K562 (cell line): ENCODE results near the gene LRP4. TPM values are rescaled to one million over a fixed set of nuclear protein-coding genes. Genes with fewer than 3 reads are reported as not detected.

Source experiments
- ATAC-seq: fragments of 200-7000 bp; cut with Tn5 transposase; 3 replicates; pipeline ENCODE4 v1.9.1; 2020; ENCODE audit warnings: moderate library complexity
- BruUV-seq: library from RNA; stranded (reverse); fragments of 400-500 nt; replicated peaks from 2 replicates; lab custom pipeline; 2021; lab: Mats Ljungman, UMichigan
- CTCF ChIA-PET: fragments of 300-600 bp; formaldehyde crosslinking; extraction: SDS; loops from one replicate; lab custom pipeline; 2021; ENCODE audit warnings: low intra/inter-chr PET ratio; lab: Yijun Ruan, JAX
- POLR2A ChIA-PET: fragments of 300-600, 350-650 bp; sonication (Branson Sonifier 250); formaldehyde crosslinking; extraction: SDS; loops from one replicate; lab custom pipeline; 2021; ENCODE audit warnings: antibody characterized with exemption, inconsistent platforms; lab: Yijun Ruan, JAX
- DNase-seq, 4 experiments: peaks; one replicate each; pipeline versions ENCODE4 v3.0.0 to v3.0.0-alpha.2; 2011 to 2018; ENCODE audit warnings: low spot score in 3 of 4, mixed read lengths in 3 of 4; ENCODE audit errors: extremely low read depth in 1 of 4
- FAIRE-seq: peaks from 2 replicates; lab custom pipeline; 2011; peaks lifted over from hg19 to GRCh38; lab: Jason Lieb, UNC
- H2AFZ ChIP-seq: 2 replicates; pipeline ENCODE4 v1.6.0; 2011; ENCODE audit warnings: low read depth, low read length, control low read depth, inconsistent platforms
- H3K27ac ChIP-seq: fragments of 200-600 bp; 3 replicates; pipeline ENCODE4 v1.8.0; 2011; ENCODE audit warnings: low read depth, mild to moderate bottlenecking, control low read depth, inconsistent platforms, low read length, moderate library complexity, mixed read lengths; ENCODE audit errors: extremely low read depth
- H3K27me3 ChIP-seq, 2 experiments: fragments of 300-600 bp in 1 of 2; 2 replicates in 1 of 2; 3 replicates in 1 of 2; pipeline versions ENCODE4 v1.6.0 to v1.8.0; 2011; ENCODE audit warnings: inconsistent platforms in 2 of 2, low read length in 2 of 2, mild to moderate bottlenecking in 1 of 2, mixed read lengths in 1 of 2, moderate library complexity in 1 of 2; ENCODE audit not compliant: control insufficient read depth in 2 of 2, insufficient read depth in 2 of 2
- H3K36me3 ChIP-seq: fragments of 300-600 bp; 3 replicates; pipeline ENCODE4 v1.8.0; 2011; ENCODE audit warnings: mild to moderate bottlenecking, low read length, inconsistent platforms; ENCODE audit not compliant: control insufficient read depth, insufficient read depth
- H3K4me1 ChIP-seq, 2 experiments: fragments of 200-600 bp in 1 of 2; replicated peaks in 1 of 2; 2 replicates in 1 of 2; 3 replicates in 1 of 2; pipeline versions ENCODE4 v1.5.1 to v1.8.0; 2011; ENCODE audit warnings: inconsistent platforms in 2 of 2, low read length in 2 of 2, mild to moderate bottlenecking in 1 of 2, mixed read lengths in 1 of 2, moderate library complexity in 1 of 2; ENCODE audit not compliant: control insufficient read depth in 2 of 2, insufficient read depth in 2 of 2
- H3K4me2 ChIP-seq: 2 replicates; pipeline ENCODE4 v1.6.1; 2011; ENCODE audit warnings: low read length, control low read depth, inconsistent platforms, mixed read lengths; ENCODE audit not compliant: insufficient read depth
- H3K4me3 ChIP-seq: fragments of 200-600 bp; sonication (generic), shearing (Covaris generic); 2 replicates; pipeline ENCODE4 v1.5.1; 2016; ENCODE audit warnings: control low read depth, inconsistent platforms
- H3K79me2 ChIP-seq: fragments of 200-600 bp; 3 replicates; pipeline ENCODE4 v1.8.0; 2011; ENCODE audit warnings: low read length, inconsistent platforms; ENCODE audit not compliant: control insufficient read depth, insufficient read depth
- H3K9ac ChIP-seq, 2 experiments: 2 replicates each; pipeline versions ENCODE4 v1.6.0 to v1.6.1; 2011; ENCODE audit warnings: low read depth in 2 of 2, low read length in 2 of 2, control low read depth in 1 of 2, inconsistent platforms in 1 of 2, mild to moderate bottlenecking in 1 of 2, mixed read lengths in 1 of 2; ENCODE audit not compliant: insufficient read depth in 1 of 2
- H3K9me1 ChIP-seq: one replicate; pipeline ENCODE4 v1.6.0; 2011; ENCODE audit warnings: inconsistent platforms, mild to moderate bottlenecking, low read length, moderate library complexity; ENCODE audit not compliant: control insufficient read depth, insufficient read depth
- H3K9me3 ChIP-seq: replicated peaks from 2 replicates; pipeline ENCODE4 v1.5.1; 2011; ENCODE audit warnings: low read depth, low read length, inconsistent platforms; ENCODE audit not compliant: control insufficient read depth, insufficient read depth
- H4K20me1 ChIP-seq: replicated peaks from 2 replicates; pipeline ENCODE4 v1.6.1; 2011; ENCODE audit warnings: low read length, inconsistent platforms, mixed read lengths; ENCODE audit not compliant: control insufficient read depth, insufficient read depth
- CBFB ChIP-seq: sonication (generic); formaldehyde crosslinking; IDR thresholded peaks from 2 replicates; pipeline ENCODE4 v1.4.0; 2020; ENCODE audit warnings: mild to moderate bottlenecking, missing genetic modification reagents
- CBX8 ChIP-seq: fragments of 200-600 bp; sonication (generic); IDR thresholded peaks from 2 replicates; pipeline ENCODE4 v1.6.1; 2012; ENCODE audit warnings: borderline replicate concordance, mixed run types, low read depth, mild to moderate bottlenecking, moderate library complexity, mixed read lengths, low read length, control low read depth, inconsistent platforms; ENCODE audit not compliant: poor library complexity, severe bottlenecking; ENCODE audit errors: extremely low read depth
- CHD1 ChIP-seq: fragments of 200-600 bp; sonication (generic); IDR thresholded peaks from one replicate; pipeline ENCODE4 v1.6.1; 2012; ENCODE audit warnings: mild to moderate bottlenecking, moderate library complexity, low read length, inconsistent platforms
- ETS2 ChIP-seq: IDR thresholded peaks from 2 replicates; pipeline ENCODE4 v1.6.1; 2016; ENCODE audit warnings: borderline replicate concordance, missing genetic modification characterization, mild to moderate bottlenecking, moderate library complexity, missing compliant biosample characterization; ENCODE audit not compliant: poor library complexity, severe bottlenecking
- EWSR1 ChIP-seq: fragments of 450-650 bp; IDR thresholded peaks from 2 replicates; pipeline ENCODE4 v1.6.1; 2018; ENCODE audit warnings: borderline replicate concordance, mild to moderate bottlenecking, low read depth, moderate library complexity; ENCODE audit not compliant: partially characterized antibody
- GTF2A2 ChIP-seq: IDR thresholded peaks from 2 replicates; pipeline ENCODE4 v1.6.1; 2016; ENCODE audit warnings: mild to moderate bottlenecking, missing genetic modification characterization, missing compliant biosample characterization
- HCFC1 ChIP-seq: IDR thresholded peaks from 2 replicates; pipeline ENCODE4 v1.6.1; 2012; ENCODE audit warnings: low read depth, low read length, improper control_type of control experiment
- KDM4B ChIP-seq, 2 experiments: fragments of 450-650 bp in 1 of 2; sonication (generic) in 1 of 2; IDR thresholded peaks; 2 replicates each; pipeline ENCODE4 v1.6.1; 2016 to 2017; ENCODE audit warnings: borderline replicate concordance in 2 of 2, antibody characterized with exemption in 1 of 2, low read depth in 1 of 2, mild to moderate bottlenecking in 1 of 2
- MTF1 ChIP-seq: fragments of 250-450 bp; sonication (Bioruptor Pico); IDR thresholded peaks from 2 replicates; pipeline ENCODE4 v1.9.0; 2021; ENCODE audit warnings: moderate library complexity, mild to moderate bottlenecking, inconsistent platforms, borderline replicate concordance
- POLR3G ChIP-seq: IDR thresholded peaks from 2 replicates; pipeline ENCODE4 v1.6.1; 2011; ENCODE audit not compliant: insufficient read length, insufficient replicate concordance; ENCODE audit errors: extremely low read depth
- RBM15 ChIP-seq: fragments of 200-400 bp; formaldehyde crosslinking; IDR thresholded peaks from 2 replicates; pipeline ENCODE4 v1.6.1; 2018; ENCODE audit warnings: mild to moderate bottlenecking, low read length, moderate library complexity; ENCODE audit not compliant: insufficient read depth
- USF2 ChIP-seq: sonication (generic); formaldehyde crosslinking; IDR thresholded peaks from 2 replicates; pipeline ENCODE4 v1.5.0; 2020; ENCODE audit warnings: missing genetic modification reagents
- ZC3H8 ChIP-seq: fragments of 450-650 bp; IDR thresholded peaks from 2 replicates; pipeline ENCODE4 v1.6.1; 2017
- ZNF175 ChIP-seq: fragments of 200-800 bp; sonication (Bioruptor generic); IDR thresholded peaks from 2 replicates; pipeline ENCODE4 v1.6.1; 2016; ENCODE audit warnings: low read depth, mild to moderate bottlenecking, missing genetic modification characterization, missing compliant biosample characterization
- ZNF316 ChIP-seq: fragments of 450-650 bp; IDR thresholded peaks from 2 replicates; pipeline ENCODE4 v1.6.1; 2016
- ZNF41 ChIP-seq: fragments of 250-450 bp; sonication (Bioruptor Pico); conservative IDR thresholded peaks from 2 replicates; pipeline ENCODE4 v1.4.0; 2020; ENCODE audit warnings: mild to moderate bottlenecking
- WGBS: fragments of 100-300 bp; shearing (Covaris generic); methylation state at CpG from one replicate; pipeline ENCODE4 v1.1.6; 2016; ENCODE audit warnings: low coverage, mixed read lengths; ENCODE audit not compliant: insufficient coverage; ENCODE audit errors: missing lambda C conversion rate; 5-methylcytosine and 5-hydroxymethylcytosine counted together
- in situ Hi-C: fragments of 300-500 bp; cut with MboI; formaldehyde crosslinking; loops from 4 replicates; pipeline ENCODE4 v1.15.0; 2018; ENCODE audit warnings: inconsistent platforms, mixed read lengths
- intact Hi-C: fragments of 100-400 bp; cut with micrococcal nuclease; formaldehyde crosslinking; loops from 2 replicates; pipeline ENCODE4 v1.14.2; 2022
- polyA plus RNA-seq, 8 experiments: library from polyadenylated mRNA; depleted of rRNA in 4 of 8; stranded (reverse) in 5 of 8; unstranded in 3 of 8; fragments of >200 nt; fragmentation: Nextera tagmentation in 2 of 8; fragmentation: Illumina TruSeq in 1 of 8; extraction: Ambion mirVana in 2 of 8; extraction: Trizol in 1 of 8; gene quantifications; 2 replicates each; pipeline versions ENCODE4 v1.2.1 to v1.2.3, GENCODE V29; 2011 to 2014; ENCODE audit warnings: inconsistent platforms in 1 of 8, missing spikeins in 1 of 8
- total RNA-seq, 7 experiments: library from RNA; depleted of rRNA in 6 of 7; stranded (reverse); fragments of >200 nt in 6 of 7; fragmentation: Illumina TruSeq in 2 of 7; extraction: Trizol in 2 of 7; gene quantifications; 2 replicates each; pipeline versions ENCODE4 v1.2.1 to v1.2.3, GENCODE V29; 2011 to 2021; ENCODE audit warnings: low replicate concordance in 1 of 7

LRP4 gene
- total and polyA plus RNA-seq, 9 of the 15 experiments (the other 6 are each of a cell fraction or from before 2014, with no cell fraction given) = 0.04 to 0.54 (median 0.10) TPM

- DNase-seq (no peak), ATAC-seq (no peak), FAIRE-seq (no peak)
- Histone ChIP-seq H3K79me2 (no peaks in the 10 kb centered on the region), H3K27me3 (peaks cover 52 to 57% of the 10 kb centered on the region in 2 experiments), H3K4me2 (no peak overlapping the region), H3K27ac (no peak overlapping the region), H3K36me3 (no peaks in the 10 kb centered on the region), H3K9ac (no peak overlapping the region), H2AFZ (no peak overlapping the region), H3K4me3 (no peak overlapping the region), H3K9me1 (no peaks in the 10 kb centered on the region), H4K20me1 (no peaks in the 10 kb centered on the region), H3K9me3 (no peaks in the 10 kb centered on the region), H3K4me1 (peaks cover 0 to 14% of the 10 kb centered on the region in 2 experiments; a peak in 2 of 5 replicates)
- WGBS = 4% methylated on average over 3 of the region's 3 CpGs
- CTCF ChIA-PET = no interaction called here
- POLR2A ChIA-PET = interaction anchor here (0.5 to 1.3 kb wide), 6 partner anchors 12 to 249 kb away, joined by 3 to 4 read pairs (median 4); no protein-coding TSS in a partner anchor
- no peak for TF ChIP-seq HCFC1
- TF ChIP-seq GTF2A2 (tag) = no peak
- TF ChIP-seq ZC3H8 = no peak
- no peak for TF ChIP-seq MTF1 (CRISPR knock-in tag)
- no peak for TF ChIP-seq USF2
- no peak for TF ChIP-seq ZNF41 (CRISPR knock-in tag)
- no peak for TF ChIP-seq CBFB
- TF ChIP-seq CBX8 = no peak
- no peak for TF ChIP-seq ETS2
- no peak for TF ChIP-seq RBM15
- no peak for TF ChIP-seq KDM4B (IDR thresholded peaks at IDR 0.05; ENCODE audit: borderline replicate concordance in 2 of 2, low read depth in 1 of 2)
- TF ChIP-seq EWSR1 = no peak
- no peak for TF ChIP-seq POLR3G
- no peak for TF ChIP-seq CHD1
- no peak for TF ChIP-seq ZNF175 (CRISPR knock-in tag)
- TF ChIP-seq ZNF316 = no peak
- in situ Hi-C loops (no loop called here), intact Hi-C loops (no loop called here)
- no TSS peak for BruUV-seq
Measured at GRCh38 chr11:46913484-46913883, 4.9 kb downstream of the LRP4 start.
